Measurements from ENCODE around the gene SMAD7.

The SMAD7 gene

GRCh38 chr18:48932822-48933510, 17.8 kb downstream of the SMAD7 start:
- in situ Hi-C loops (cut with HindIII; ENCODE audit: low sequenced_read_pairs) = no loop called here

GRCh38 chr18:48932462-48932818, 18.3 kb downstream of the SMAD7 start:
- in situ Hi-C loops (cut with HindIII; ENCODE audit: low sequenced_read_pairs) = no loop called here

GRCh38 chr18:48931680-48932461, 18.9 kb downstream of the SMAD7 start:
- in situ Hi-C loops (cut with HindIII; ENCODE audit: low sequenced_read_pairs) = no loop called here

- in situ Hi-C loops (cut with HindIII; ENCODE audit: low sequenced_read_pairs) = no loop called here
Measured at GRCh38 chr18:48930926-48931325, 19.8 kb downstream of the SMAD7 start.

GRCh38 chr18:48929941-48930713, 20.6 kb downstream of the SMAD7 start:
- in situ Hi-C loops (cut with HindIII; ENCODE audit: low sequenced_read_pairs) = loop anchor here (10.0 kb wide), 1 partner anchor 235 kb away; no protein-coding TSS in a partner anchor

- in situ Hi-C loops (cut with HindIII; ENCODE audit: low sequenced_read_pairs) = loop anchor here (10.0 kb wide), 1 partner anchor 234 kb away; no protein-coding TSS in a partner anchor
Measured at GRCh38 chr18:48929212-48929612, 21.6 kb downstream of the SMAD7 start.

GRCh38 chr18:48928787-48929186, 22.0 kb downstream of the SMAD7 start:
- in situ Hi-C loops (cut with HindIII; ENCODE audit: low sequenced_read_pairs) = loop anchor here (10.0 kb wide), 1 partner anchor 234 kb away; no protein-coding TSS in a partner anchor

- in situ Hi-C loops (cut with HindIII; ENCODE audit: low sequenced_read_pairs) = loop anchor here (10.0 kb wide), 1 partner anchor 233 kb away; no protein-coding TSS in a partner anchor
Measured at GRCh38 chr18:48927286-48928080, 23.3 kb downstream of the SMAD7 start.

GRCh38 chr18:48926420-48926857, 24.3 kb downstream of the SMAD7 start:
- in situ Hi-C loops (cut with HindIII; ENCODE audit: low sequenced_read_pairs) = loop anchor here (10.0 kb wide), 1 partner anchor 232 kb away; no protein-coding TSS in a partner anchor

GRCh38 chr18:48925491-48925780, 25.3 kb downstream of the SMAD7 start:
- in situ Hi-C loops (cut with HindIII; ENCODE audit: low sequenced_read_pairs) = loop anchor here (10.0 kb wide), 1 partner anchor 231 kb away; no protein-coding TSS in a partner anchor

- in situ Hi-C loops (cut with HindIII; ENCODE audit: low sequenced_read_pairs) = loop anchor here (5.0 to 10.0 kb wide), 2 partner anchors 72 to 230 kb away; no protein-coding TSS in a partner anchor
Measured at GRCh38 chr18:48924630-48925490, 25.9 kb downstream of the SMAD7 start.

GRCh38 chr18:48923746-48924629, 26.8 kb downstream of the SMAD7 start:
- in situ Hi-C loops (cut with HindIII; ENCODE audit: low sequenced_read_pairs) = loop anchor here (5.0 to 10.0 kb wide), 2 partner anchors 73 to 229 kb away; no protein-coding TSS in a partner anchor

GRCh38 chr18:48922801-48923730, 27.7 kb downstream of the SMAD7 start:
- in situ Hi-C loops (cut with HindIII; ENCODE audit: low sequenced_read_pairs) = loop anchor here (5.0 to 10.0 kb wide), 2 partner anchors 74 to 228 kb away; no protein-coding TSS in a partner anchor

- in situ Hi-C loops (cut with HindIII; ENCODE audit: low sequenced_read_pairs) = loop anchor here (5.0 to 10.0 kb wide), 2 partner anchors 75 to 228 kb away; no protein-coding TSS in a partner anchor
Measured at GRCh38 chr18:48922226-48922800, 28.5 kb downstream of the SMAD7 start.

GRCh38 chr18:48921305-48922225, 29.2 kb downstream of the SMAD7 start:
- in situ Hi-C loops (cut with HindIII; ENCODE audit: low sequenced_read_pairs) = loop anchor here (5.0 to 10.0 kb wide), 2 partner anchors 76 to 227 kb away; no protein-coding TSS in a partner anchor
